HG03571 (cell line): ENCODE results near the gene PSTPIP1.

ENCODE experiments used
- ATAC-seq: cut with Tn5 transposase; IDR thresholded peaks from one replicate; pipeline ENCODE4 v1.9.1; 2021; ENCODE audit not compliant: unreplicated experiment

PSTPIP1 gene

DNA sequence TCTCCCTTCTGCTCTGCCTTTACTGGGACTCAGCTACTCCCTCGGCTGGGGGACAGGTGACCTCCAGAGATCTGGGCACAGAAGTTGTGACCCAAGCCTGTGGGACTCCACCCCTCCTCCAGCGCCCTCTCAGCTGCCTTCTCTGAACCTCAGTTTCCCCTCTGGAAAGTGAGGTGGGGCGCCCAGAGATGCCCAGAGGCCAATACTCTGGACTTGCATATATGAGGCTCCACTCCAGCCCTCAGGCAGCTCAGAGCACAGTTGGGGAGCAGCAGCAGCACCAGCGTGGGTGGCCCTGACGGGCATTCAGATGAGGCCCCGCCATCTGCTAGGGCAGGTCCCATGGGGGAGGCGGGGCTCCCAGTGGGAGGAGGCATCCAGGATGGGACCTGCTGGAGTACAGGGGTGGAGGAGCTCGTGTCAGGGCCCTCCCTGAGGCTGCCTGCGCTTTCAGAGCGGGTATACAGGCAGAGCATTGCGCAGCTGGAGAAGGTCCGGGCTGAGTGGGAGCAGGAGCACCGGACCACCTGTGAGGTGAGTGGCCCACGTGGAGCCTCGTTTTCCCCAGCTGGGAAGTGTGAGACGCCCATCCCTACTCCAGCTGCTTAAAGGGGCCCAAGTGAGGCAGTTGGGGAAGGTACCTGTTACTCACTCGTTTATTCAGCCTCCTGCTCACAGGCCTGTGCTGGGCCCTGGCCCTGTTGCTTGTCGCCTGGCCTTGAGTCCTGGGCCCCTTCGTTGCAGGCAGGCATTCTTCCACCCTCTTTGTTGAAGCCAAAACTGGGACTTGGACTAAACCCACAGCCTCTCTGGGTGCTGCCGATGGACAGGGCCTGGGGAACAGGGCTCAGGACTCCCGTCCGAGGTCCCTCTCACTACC lies 35.4 kb downstream of the PSTPIP1 start:
- no peak for ATAC-seq

DNA sequence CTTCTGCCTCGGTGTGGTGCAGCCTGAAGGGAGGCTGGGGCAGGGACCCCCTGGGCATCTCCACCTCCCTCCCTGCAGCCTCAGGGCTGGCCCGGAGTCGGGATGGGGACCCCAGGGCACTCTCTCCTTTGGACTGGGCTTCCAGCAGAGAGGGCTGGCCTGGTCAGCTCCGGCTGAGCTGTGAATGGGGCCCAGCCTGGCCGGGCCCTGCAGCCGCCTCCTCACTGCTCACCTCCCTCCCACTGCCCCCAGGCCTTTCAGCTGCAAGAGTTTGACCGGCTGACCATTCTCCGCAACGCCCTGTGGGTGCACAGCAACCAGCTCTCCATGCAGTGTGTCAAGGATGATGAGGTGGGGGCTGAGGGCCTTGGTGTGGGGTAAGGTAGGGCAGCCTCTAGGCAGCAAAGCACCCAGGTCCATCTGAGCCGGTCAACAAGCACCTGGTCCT lies 36.0 kb downstream of the PSTPIP1 start:
- no peak for ATAC-seq

GRCh38 chr15:77031376-77032050 lies 36.6 kb downstream of the PSTPIP1 start:
- ATAC-seq, result no peak

- ATAC-seq, result no peak
Measured at GRCh38 chr15:77032052-77032646, 37.2 kb downstream of the PSTPIP1 start.

GRCh38 chr15:77032647-77033416 lies 37.9 kb downstream of the PSTPIP1 start:
- no peak for ATAC-seq

- no peak for ATAC-seq
Measured at GRCh38 chr15:77033417-77033728, 38.4 kb downstream of the PSTPIP1 start.

GRCh38 chr15:77033729-77034671 lies 39.1 kb downstream of the PSTPIP1 start:
- ATAC-seq, result no peak

DNA sequence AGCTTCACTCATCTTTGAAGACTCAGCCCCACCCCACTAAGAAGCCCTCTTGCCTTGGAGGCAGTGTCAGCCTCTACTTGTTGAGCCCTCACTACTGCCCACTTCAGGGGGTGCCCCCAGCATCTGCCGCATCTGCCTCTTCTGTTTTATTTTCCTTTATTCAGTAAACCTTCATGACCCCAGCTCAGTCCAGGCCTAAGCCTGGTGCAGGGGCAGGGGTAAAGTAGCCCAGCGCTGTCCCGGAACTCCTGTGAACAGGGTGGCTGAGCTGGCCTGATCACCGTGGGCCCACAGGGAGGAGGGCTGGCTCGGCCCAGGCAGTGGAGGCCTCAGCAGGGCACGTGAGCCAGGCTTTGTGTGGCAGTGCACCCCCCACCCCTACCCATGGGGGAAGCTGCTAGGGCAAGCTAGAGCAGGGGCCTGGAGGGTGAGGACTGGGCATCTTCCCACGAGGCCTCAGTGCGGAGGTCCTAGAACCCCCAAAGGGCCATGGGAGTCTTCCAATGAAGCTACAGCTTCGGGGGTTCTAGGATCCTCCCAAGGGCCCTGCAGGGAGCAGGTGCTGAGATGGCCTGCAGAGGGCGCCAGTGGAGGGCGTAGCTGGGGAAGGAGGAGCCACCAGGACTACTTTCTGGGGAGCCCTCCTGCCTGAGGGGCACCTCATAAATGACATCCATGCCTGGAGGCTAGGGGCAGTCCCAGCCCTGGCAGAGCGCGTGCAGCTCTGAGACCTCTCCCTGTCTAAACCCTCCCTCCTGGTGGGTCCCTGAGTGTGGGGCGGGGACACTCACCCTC lies 40.0 kb downstream of the PSTPIP1 start:
- no peak for ATAC-seq

- no peak for ATAC-seq
Measured at GRCh38 chr15:77035584-77035983, 40.7 kb downstream of the PSTPIP1 start.

DNA sequence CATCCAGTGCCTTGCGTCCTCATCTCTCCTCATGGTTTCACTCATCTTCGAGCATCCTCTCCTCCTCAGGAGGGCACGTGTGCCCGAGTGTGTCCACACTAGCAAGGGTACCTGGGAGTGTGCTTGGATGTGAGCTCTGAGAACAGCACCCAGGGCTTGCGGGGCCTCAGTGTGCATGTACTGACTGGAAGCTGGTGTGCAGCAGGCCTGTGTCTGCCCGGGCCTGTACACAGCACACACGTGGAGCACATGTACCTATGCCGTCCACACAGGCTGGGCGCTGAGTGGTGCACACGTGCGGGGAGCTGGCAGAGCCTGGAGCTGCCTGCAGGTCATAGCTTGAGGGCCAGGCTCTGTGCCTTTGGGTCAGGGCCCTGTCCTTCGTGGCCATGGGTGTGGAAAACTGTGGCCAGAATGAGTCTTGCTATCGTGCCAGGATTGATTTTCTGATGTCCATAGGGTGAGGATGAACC lies 41.1 kb downstream of the PSTPIP1 start:
- ATAC-seq, result no peak

- no peak for ATAC-seq
Measured at GRCh38 chr15:77036537-77037387, 41.8 kb downstream of the PSTPIP1 start.

DNA sequence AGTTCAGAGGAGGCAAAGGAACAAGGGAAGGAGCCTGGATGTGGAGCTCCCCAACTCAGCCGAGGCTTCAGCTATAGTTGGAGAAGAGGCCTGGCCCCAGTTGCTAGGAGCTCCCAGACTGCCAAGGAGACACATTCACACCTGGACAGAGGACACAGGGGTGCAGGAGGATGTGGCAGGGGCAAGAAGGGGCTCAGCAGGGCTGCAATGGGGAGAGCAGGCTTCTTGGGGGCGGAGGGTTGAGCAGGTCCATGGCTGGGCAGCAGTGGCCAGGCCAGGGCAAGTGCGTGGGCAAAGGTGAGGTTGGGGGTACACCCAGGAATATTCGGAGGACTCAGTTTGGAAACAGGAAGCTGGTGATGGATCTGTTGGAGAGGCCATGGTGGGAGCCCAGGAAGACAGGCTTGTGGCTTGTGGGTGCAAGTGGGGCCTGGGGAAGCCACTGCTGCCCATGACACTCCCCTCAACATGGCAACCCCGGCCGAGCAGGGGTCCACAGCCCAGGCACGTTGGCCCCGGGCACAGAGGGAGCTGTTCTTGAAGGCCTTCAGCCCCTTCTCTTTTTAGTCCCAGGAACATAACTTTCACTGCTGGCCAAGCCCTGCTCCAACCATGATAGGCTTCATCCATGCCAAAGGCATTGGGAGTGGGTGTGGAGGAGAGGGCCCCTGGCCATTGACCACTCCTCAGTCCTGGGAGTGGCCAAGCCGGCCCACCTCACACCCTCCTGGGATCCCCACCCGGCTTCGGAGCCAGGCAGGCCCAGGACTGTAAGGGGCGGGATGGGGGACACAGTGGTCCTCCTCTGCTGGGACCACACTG lies 42.7 kb downstream of the PSTPIP1 start:
- no peak for ATAC-seq

DNA sequence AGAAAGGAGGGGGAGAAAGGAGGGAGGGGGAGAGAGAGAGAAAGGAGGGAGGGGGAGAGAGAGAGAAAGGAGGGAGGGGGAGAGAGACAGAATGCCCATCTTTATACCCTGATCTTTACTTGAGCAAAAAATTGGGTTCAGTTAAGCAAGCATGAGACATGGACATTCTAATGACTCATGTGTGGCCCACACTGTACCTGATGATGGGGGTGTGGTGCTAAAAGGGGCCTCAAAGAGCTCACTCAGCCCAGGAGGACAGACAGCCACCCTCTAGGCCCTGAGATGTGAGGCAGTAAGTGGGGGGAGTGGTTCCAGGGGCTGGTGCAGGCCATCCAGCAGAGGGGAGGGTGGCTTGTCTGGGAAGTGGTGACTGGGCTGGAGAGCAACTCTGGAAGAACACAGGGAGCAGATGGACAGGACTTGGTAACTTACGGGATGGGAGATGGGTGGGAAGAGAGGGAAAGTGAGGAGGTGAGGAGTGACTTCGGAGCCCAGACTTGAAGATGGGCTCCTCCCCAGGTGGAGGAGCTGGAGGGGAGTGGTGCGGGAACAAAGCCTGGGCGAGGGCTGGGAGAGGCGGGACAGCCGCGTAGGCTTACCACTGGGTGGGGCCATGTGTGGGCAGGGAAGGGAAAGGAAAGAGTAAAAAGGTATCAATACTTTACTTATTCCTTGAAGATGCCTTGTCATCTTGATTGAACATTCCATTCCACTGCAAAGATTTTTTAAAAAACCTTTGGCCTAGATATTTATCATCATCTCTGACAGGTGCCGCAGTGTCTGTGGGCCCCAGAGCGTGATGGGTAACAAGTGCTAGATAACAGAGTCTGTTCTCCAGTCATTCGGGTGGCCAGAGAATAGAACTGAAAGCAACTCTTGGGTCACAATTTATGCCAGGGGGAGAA lies 43.6 kb downstream of the PSTPIP1 start:
- ATAC-seq, result no peak

GRCh38 chr15:77039217-77039533 lies 44.2 kb downstream of the PSTPIP1 start:
- no peak for ATAC-seq

GRCh38 chr15:77039848-77040247 lies 44.9 kb downstream of the PSTPIP1 start:
- no peak for ATAC-seq

DNA sequence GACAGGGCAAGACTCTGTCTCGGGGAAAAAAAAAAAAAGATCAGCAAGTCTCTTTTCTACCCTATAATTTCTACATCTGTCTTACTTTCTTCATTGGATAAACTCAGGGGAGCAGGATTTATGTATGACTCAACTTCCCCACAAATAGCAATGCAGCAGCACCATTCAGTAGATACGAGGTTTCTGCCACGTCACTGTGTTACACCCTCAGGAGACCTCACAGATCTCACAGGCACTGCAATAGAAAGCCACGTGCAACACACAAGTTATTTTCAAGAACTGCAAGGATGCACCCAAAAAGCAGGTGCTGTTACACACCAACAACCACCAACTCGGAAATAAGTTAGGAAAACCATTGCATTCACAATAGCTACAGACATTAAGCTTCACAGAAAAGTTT lies 45.7 kb downstream of the PSTPIP1 start:
- no peak for ATAC-seq
